ENCODE measurements around the gene SENP2. TPM values are rescaled to one million over a fixed set of nuclear protein-coding genes. Genes with fewer than 3 reads are reported as not detected.

The SENP2 gene
- total RNA-seq (2013; cell fraction: nucleolus; rRNA removed) = 29.0 and 32.5 TPM in 2 replicates
- total RNA-seq (2014; rRNA removed) (18.1 and 28.2 TPM in 2 replicates), total RNA-seq (2014; rRNA removed; fragmentation: Illumina TruSeq; extraction: Trizol) (42.7 and 44.4 TPM in 2 replicates), total RNA-seq (2021) (35.4 and 36.2 TPM in 2 replicates), polyA plus RNA-seq (2011; rRNA removed) (12.1 and 17.4 TPM in 2 replicates), polyA plus RNA-seq (2014; fragmentation: Illumina TruSeq; extraction: Trizol) (36.0 and 42.8 TPM in 2 replicates), polyA plus RNA-seq (2014; fragmentation: Nextera tagmentation; extraction: Ambion mirVana) (1 to 10 TPM; 9.0 to 9.7 TPM), polyA plus RNA-seq (2014; rRNA removed) (18.8 and 19.7 TPM in 2 replicates), polyA plus RNA-seq (2016; fragmentation: Nextera tagmentation; extraction: Ambion mirVana) (10 to 100 TPM; 30.5 to 35.1 TPM), polyA minus RNA-seq (2011; rRNA and poly(A)+ RNA removed) (6.0 and 11.0 TPM in 2 replicates), Bru-seq, nascent RNA (percentile 76 among the genes with signal in this experiment), BruChase-seq, experiment 1, labeled RNA remaining after a 6-hour chase (percentile 82 among the genes with signal in this experiment), BruChase-seq, experiment 2, labeled RNA remaining after a 2-hour chase (percentile 83 among the genes with signal in this experiment)
- polyA plus RNA-seq (2011; ENCODE audit: low read depth) = 8.6 TPM
- polyA plus RNA-seq (2011; cell fraction: cytosol; rRNA removed) = 3.7 and 4.0 TPM in 2 replicates
- polyA plus RNA-seq (2011; cell fraction: nucleus; rRNA removed) = 5.4 and 7.2 TPM in 2 replicates
- polyA plus RNA-seq (2012) = 16.3 and 17.2 TPM in 2 replicates
- polyA minus RNA-seq (2011; cell fraction: cytosol; rRNA and poly(A)+ RNA removed) = 5.7 and 9.2 TPM in 2 replicates
- 2.8 and 5.5 TPM in 2 replicates for polyA minus RNA-seq (2011; cell fraction: nucleus; rRNA and poly(A)+ RNA removed)
- long read RNA-seq, experiment 1, full-length matches to known transcripts = 5 of 12 reads
- long read RNA-seq, experiment 1, partial matches to known transcripts = 4 of 12 reads
- long read RNA-seq, experiment 1, other reads (novel, unspliced or antisense) = 3 of 12 reads
- long read RNA-seq, experiment 2, full-length matches to known transcripts = 12 of 35 reads
- long read RNA-seq, experiment 2, partial matches to known transcripts = 13 of 35 reads
- long read RNA-seq, experiment 2, other reads (novel, unspliced or antisense) = 10 of 35 reads

- H3K27ac ChIP-seq (ENCODE audit: control insufficient read depth, insufficient read depth) = peak within 1 kb of the TSS; percentile 87
- DNase-seq (ENCODE audit: low read depth, low spot score) (peak; percentile 97), FAIRE-seq (peak; percentile 98), ATAC-seq (peak; percentile 99)
- H2AFZ ChIP-seq (ENCODE audit: control insufficient read depth, low read depth, low read length) = peak within 1 kb of the TSS; percentile 97
- no peaks in the 10 kb centered on the region for H4K20me1 ChIP-seq (ENCODE audit: control insufficient read depth, insufficient read depth)
- peaks cover 18% of the 10 kb centered on the region for H3K4me1 ChIP-seq (ENCODE audit: control insufficient read depth, insufficient read depth, low read length)
- CTCF ChIA-PET = interaction anchor here (0.5 to 3.6 kb wide), 6 partner anchors 10 to 226 kb away, joined by 3 to 15 read pairs (median 7); no protein-coding TSS in a partner anchor
- peak within 1 kb of the TSS; percentile 72 for H3K9ac ChIP-seq (ENCODE audit: control insufficient read depth, insufficient read depth, low read length)
- RAD21 ChIA-PET (ENCODE audit: unreplicated experiment) = interaction anchor here (0.8 to 1.0 kb wide), 3 partner anchors 11 to 183 kb away, joined by 3 to 4 read pairs (median 4); no protein-coding TSS in a partner anchor
- peak within 1 kb of the TSS; percentile 99 for H3K4me2 ChIP-seq (ENCODE audit: control insufficient read depth, insufficient read depth)
- no peaks in the 10 kb centered on the region for H3K27me3 ChIP-seq (replicated peaks in 1 of 2; ENCODE audit: control insufficient read depth in 2 of 2, insufficient read depth in 2 of 2, low read length in 1 of 2)
- SMC1A ChIA-PET (ENCODE audit: uncharacterized antibody, unreplicated experiment) = interaction anchor here (0.5 to 1.8 kb wide), 5 partner anchors 8 to 27 kb away, joined by 3 to 9 read pairs (median 3); no protein-coding TSS in a partner anchor
- H3K36me3 ChIP-seq (ENCODE audit: control insufficient read depth in 2 of 2, insufficient read depth in 2 of 2, low read length in 1 of 2) = no peaks in the 10 kb centered on the region
- no TSS peak for BruUV-seq (replicated peaks)
- in situ Hi-C loops (cut with MboI) (no loop called here), intact Hi-C loops (cut with micrococcal nuclease; ENCODE audit: unreplicated experiment) (no loop called here)
- WGBS (ENCODE audit: insufficient coverage, insufficient replicate concordance, low lambda C conversion rate, missing lambda C conversion rate) = under 1% methylated on average over 64 of the region's 64 CpGs
- no peaks in the 10 kb centered on the region for H3K9me3 ChIP-seq (replicated peaks; ENCODE audit: control insufficient read depth, insufficient read depth, low read length)
- POLR2A ChIA-PET = interaction anchor here (0.6 to 1.7 kb wide), 10 partner anchors 9 to 346 kb away, joined by 3 to 17 read pairs (median 3); partner anchors contain the start of genes LIPH and TMEM41A
- H3K4me3 ChIP-seq = peak within 1 kb of the TSS; percentile 90
- H3K79me2 ChIP-seq (ENCODE audit: control insufficient read depth, insufficient read depth, low read length) = peaks cover 16% of the 10 kb centered on the region
- no peak for TF ChIP-seq ZBED1 (IDR thresholded peaks at IDR 0.05; ENCODE audit: borderline replicate concordance)
- 0 out of 2 replicates have a peak, but pooled peaks have one; percentile 11 for TF ChIP-seq TBL1XR1 (IDR thresholded peaks at IDR 0.05; ENCODE audit: low read depth, low read length)
- 0 out of 3 replicates have a peak, but pooled peaks of 1 of the 2 experiments have one; percentile 19 for TF ChIP-seq EGR1 (IDR thresholded peaks at IDR 0.05; ENCODE audit: borderline replicate concordance in 1 of 2, low read depth in 2 of 2, low read length in 2 of 2)
- TF ChIP-seq MYB (IDR thresholded peaks at IDR 0.05; ENCODE audit: borderline replicate concordance, low read depth, low read length) = no peak
- TF ChIP-seq SREBF1 (IDR thresholded peaks at IDR 0.05; ENCODE audit: low read length) = no peak
- no peak for TF ChIP-seq E2F8 (IDR thresholded peaks at IDR 0.05; ENCODE audit: low read depth, partially characterized antibody)
- no peak for TF ChIP-seq STAT1 (conservative IDR thresholded peaks at IDR 0.05)
- no peak for TF ChIP-seq CUX1 (IDR thresholded peaks at IDR 0.05; ENCODE audit: insufficient replicate concordance, low read depth, low read length)
- no peak for TF ChIP-seq MTA3 (IDR thresholded peaks at IDR 0.05; ENCODE audit: borderline replicate concordance, low read length)
Observed at GRCh38 chr3:185585859-185586685, at the start of gene SENP2. Gene SENP2, plus strand, starts transcription at chr3:185586295. Its CDS starts 119 bp downstream, at chr3:185586414.

All from GM12878 (cell line).